Adrenal gland (tissue), 12 donors: ENCODE measurements around the gene KIZ. TPM values are rescaled to one million over a fixed set of nuclear protein-coding genes. Genes with fewer than 3 reads are reported as not detected.

Experiments used
- DNase-seq, 7 donors: peaks; one replicate each; pipeline ENCODE4 v3.0.0-alpha.2; 2019 to 2020
- H3K27ac ChIP-seq, 5 donors: fragments of 200-600 bp; sonication (generic) in 4 of 5; 1 replicate in 3 of 5; 2 replicates in 2 of 5; pipeline versions ENCODE4 v1.5.1 to v1.8.0; 2016 to 2020; ENCODE audit warnings: mild to moderate bottlenecking in 1 of 5
- H3K27me3 ChIP-seq: fragments of 200-600 bp; 2 replicates; pipeline ENCODE4 v1.8.0; 2021
- H3K36me3 ChIP-seq, 2 donors: fragments of 200-600 bp; replicated peaks in 1 of 2; 1 replicate in 1 of 2; 2 replicates in 1 of 2; pipeline versions ENCODE4 v1.5.1 to v1.8.0; 2018 to 2022
- H3K4me1 ChIP-seq, 2 donors: fragments of 200-600 bp; replicated peaks in 1 of 2; 1 replicate in 1 of 2; 2 replicates in 1 of 2; pipeline versions ENCODE4 v1.5.1 to v1.8.0; 2018 to 2021
- H3K4me3 ChIP-seq, 4 donors: fragments of 200-600 bp; sonication (generic) in 3 of 4; one replicate each; pipeline ENCODE4 v1.5.1; 2016 to 2018
- H3K9me3 ChIP-seq, 3 donors: fragments of 200-600 bp; sonication (generic) in 1 of 3; replicated peaks in 1 of 3; 1 replicate in 2 of 3; 2 replicates in 1 of 3; pipeline versions ENCODE4 v1.5.1 to v1.8.0; 2016 to 2021
- CTCF ChIP-seq, 6 experiments: fragments of 450-650 bp in 4 of 6; fragments of 200-600 bp in 2 of 6; sonication (generic) in 1 of 6; IDR thresholded peaks; 1 replicate in 5 of 6; 2 replicates in 1 of 6; pipeline versions ENCODE4 v1.5.1 to v1.8.0; 2016 to 2021; ENCODE audit warnings: antibody characterized with exemption in 6 of 6, mild to moderate bottlenecking in 2 of 6, moderate library complexity in 1 of 6
- POLR2A ChIP-seq, 2 donors: fragments of 450-650 bp; IDR thresholded peaks; one replicate each; pipeline ENCODE4 v1.6.1; 2017; ENCODE audit warnings: antibody characterized with exemption in 2 of 2, mild to moderate bottlenecking in 2 of 2, moderate library complexity in 1 of 2
- WGBS, 4 donors: extraction: QIAGEN DNeasy Blood & Tissue Kit in 2 of 4; methylation state at CpG; one replicate each; pipeline versions ENCODE4 v1.1.5 to v1.1.7; 2013 to 2017; 5-methylcytosine and 5-hydroxymethylcytosine counted together
- intact Hi-C, 2 donors: fragments of 100-400 bp; cut with DNase I; formaldehyde crosslinking; loops; one replicate each; pipeline versions ENCODE4 v1.14.1 to v1.15.0; 2022 to 2023
- polyA plus RNA-seq, 3 donors: library from polyadenylated mRNA; stranded (reverse); fragments of 200-250 nt in 2 of 3; fragments of 350-450 nt in 1 of 3; fragmentation: Illumina TruSeq in 1 of 3; extraction: RNeasy Lipid Tissue Mini Kit (QIAGEN cat#74804) in 1 of 3; gene quantifications; one replicate each; pipeline ENCODE4 v1.2.3, GENCODE V29; 2013 to 2014
- total RNA-seq, 9 donors: library from RNA; depleted of rRNA in 4 of 9; stranded (reverse); fragments of >200 nt in 4 of 9; fragments of 120-200 nt in 1 of 9; fragmentation: NEBNext Ultra II Directional in 1 of 9; extraction: Animal tissue kit (Norgen Biotek cat#: 25700) in 1 of 9; gene quantifications; one replicate each; pipeline versions ENCODE4 v1.1.0 to v1.2.4, GENCODE V29; 2013 to 2023
- donor health status: healthy with polysubstance abuse.
- donor health status: Bipolar disorder and iron deficiency.
- donor health status: DM: yes; HTN: yes; CAD: no.
- donor health status: DM: no; HTN: no; CAD: no.
- donor health status: DM: no; HTN: no; CAD: no.
- donor health status: DM: yes; HTN: yes; CAD: no.

KIZ gene
- total and polyA plus RNA-seq, 12 donors: 10.4 to 62.9 (median 15.3) TPM

- Histone ChIP-seq H3K4me3 (no peak overlapping the region), H3K36me3 (no peaks in the 10 kb centered on the region), H3K9me3 (no peaks in the 10 kb centered on the region), H3K27ac (no peak overlapping the region), H3K27me3 (peaks cover 86% of the 10 kb centered on the region), H3K4me1 (peaks cover 12 to 32% of the 10 kb centered on the region in 2 donors)
- TF ChIP-seq CTCF (IDR thresholded peaks at IDR 0.05) (no peak), POLR2A (IDR thresholded peaks at IDR 0.05) (no peak)
- 14 to 24% (median 17%) methylated on average over 22 to 32 of the region's 32 CpGs for WGBS, 4 donors
- no peak for DNase-seq
- intact Hi-C loops: no loop called here
Observed at GRCh38 chr20:21103582-21104465, 22.1 kb upstream of the KIZ start.

GRCh38 chr20:21104466-21104761, 21.5 kb upstream of the KIZ start:
- no peak overlapping the region for H3K27ac ChIP-seq
- DNase-seq: no peak
- WGBS, 4 donors: 13 to 26% (median 21%) methylated on average over 4 to 5 of the region's 5 CpGs
- H3K4me3 ChIP-seq: no peak overlapping the region
- no peaks in the 10 kb centered on the region for H3K36me3 ChIP-seq
- no peak for TF ChIP-seq POLR2A (IDR thresholded peaks at IDR 0.05)
- TF ChIP-seq CTCF (IDR thresholded peaks at IDR 0.05): no peak
- peaks cover 81% of the 10 kb centered on the region for H3K27me3 ChIP-seq
- H3K4me1 ChIP-seq: peaks cover 12 to 32% of the 10 kb centered on the region in 2 donors
- H3K9me3 ChIP-seq: no peaks in the 10 kb centered on the region
- intact Hi-C loops: no loop called here

GRCh38 chr20:21104921-21105320, 21.0 kb upstream of the KIZ start:
- Histone ChIP-seq H3K9me3 (no peaks in the 10 kb centered on the region), H3K36me3 (no peaks in the 10 kb centered on the region), H3K27ac (no peak overlapping the region), H3K27me3 (peaks cover 76% of the 10 kb centered on the region), H3K4me1 (peaks cover 12 to 32% of the 10 kb centered on the region in 2 donors), H3K4me3 (no peak overlapping the region)
- intact Hi-C loops: no loop called here
- no peak for DNase-seq
- WGBS, 4 donors: 4 to 20% (median 10%) methylated on average over 15 to 16 of the region's 16 CpGs
- TF ChIP-seq CTCF (IDR thresholded peaks at IDR 0.05) (no peak), POLR2A (IDR thresholded peaks at IDR 0.05) (no peak)

GRCh38 chr20:21105429-21106170, 20.3 kb upstream of the KIZ start:
- no peak for DNase-seq
- 3 to 9% (median 4%) methylated on average over 17 to 50 of the region's 50 CpGs for WGBS, 4 donors

More at GRCh38 chr20:21105429-21106170, 20.3 kb upstream of the KIZ start:
- TF ChIP-seq CTCF (IDR thresholded peaks at IDR 0.05) (no peak), POLR2A (IDR thresholded peaks at IDR 0.05) (no peak)
- Histone ChIP-seq H3K9me3 (no peaks in the 10 kb centered on the region), H3K4me3 (no peak overlapping the region), H3K36me3 (no peaks in the 10 kb centered on the region), H3K27ac (no peak overlapping the region), H3K4me1 (peaks cover 10 to 27% of the 10 kb centered on the region in 2 donors), H3K27me3 (peaks cover 70% of the 10 kb centered on the region)
- intact Hi-C loops: no loop called here
